ENCODE results near the gene AKNA.
A peak's percentile ranks its signal among the peaks of the same experiment; 100 is the strongest.

AKNA gene

GRCh38 chr9:114396558-114397218, 8.9 kb upstream of the AKNA start:
- no peak for DNase-seq (ENCODE audit: low read depth)

GRCh38 chr9:114395768-114396167, 8.0 kb upstream of the AKNA start:
- no peak for DNase-seq (ENCODE audit: low read depth)

GRCh38 chr9:114395334-114395617, 7.5 kb upstream of the AKNA start:
- no peak for DNase-seq (ENCODE audit: low read depth)

GRCh38 chr9:114394523-114395333, 6.9 kb upstream of the AKNA start:
- no peak for DNase-seq (ENCODE audit: low read depth)

- no peak for DNase-seq (ENCODE audit: low read depth)
Observed at GRCh38 chr9:114392749-114393112, 4.9 kb upstream of the AKNA start.

- DNase-seq (ENCODE audit: low read depth) = no peak
Observed at GRCh38 chr9:114390952-114391351, 3.2 kb upstream of the AKNA start.

- DNase-seq (ENCODE audit: low read depth) = no peak
Observed at GRCh38 chr9:114389612-114390368, 2.0 kb upstream of the AKNA start.

GRCh38 chr9:114388764-114389375, 1.1 kb upstream of the AKNA start:
- DNase-seq (ENCODE audit: low read depth) = no peak

GRCh38 chr9:114388357-114388682, 538 bp upstream of the AKNA start:
- no peak for DNase-seq (ENCODE audit: low read depth)

- no peak for DNase-seq (ENCODE audit: low read depth)
Observed at GRCh38 chr9:114386886-114387679, 699 bp downstream of the AKNA start.

- DNase-seq (ENCODE audit: low read depth) = no peak
Observed at GRCh38 chr9:114386361-114386885, 1.4 kb downstream of the AKNA start.

GRCh38 chr9:114385397-114386181, 2.2 kb downstream of the AKNA start:
- peak; percentile 76 for DNase-seq (ENCODE audit: low read depth)

- no peak for DNase-seq (ENCODE audit: low read depth)
Observed at GRCh38 chr9:114384836-114385396, 2.9 kb downstream of the AKNA start.

- DNase-seq (ENCODE audit: low read depth) = no peak
Observed at GRCh38 chr9:114384341-114384740, 3.4 kb downstream of the AKNA start.

GRCh38 chr9:114383521-114384231, 4.1 kb downstream of the AKNA start:
- no peak for DNase-seq (ENCODE audit: low read depth)

GRCh38 chr9:114382699-114383520, 4.9 kb downstream of the AKNA start:
- DNase-seq (ENCODE audit: low read depth) = peak; percentile 64

GRCh38 chr9:114378883-114379282, 8.9 kb downstream of the AKNA start:
- no peak for DNase-seq (ENCODE audit: low read depth)

- DNase-seq (ENCODE audit: low read depth) = no peak
Observed at GRCh38 chr9:114378016-114378415, 9.8 kb downstream of the AKNA start.

Data from stimulated activated CD8-positive, alpha-beta memory T cell treated with anti-CD3 and anti-CD28 coated beads, Interleukin-4, amount 100 ng/mL, for 24 hours (primary cell).